ENCODE measurements around the gene AR. TPM values are rescaled to one million over a fixed set of nuclear protein-coding genes. Genes with fewer than 3 reads are reported as not detected.

Gene AR
- total and polyA plus RNA-seq, 2 of the 4 experiments (the other 2 are of a cell fraction): 1.5 to 4.7 TPM

GRCh38 chrX:67538383-67538782 lies 5.4 kb upstream of the AR start:
- H2AFZ ChIP-seq (replicated peaks; ENCODE audit: low read length, poor library complexity): no peak overlapping the region
- ChIA-PET POLR2A (ENCODE audit: unreplicated experiment) (no interaction called here), CTCF (no interaction called here)
- no TSS peak for BruUV-seq (replicated peaks)
- H3K56ac ChIP-seq (ENCODE audit: extremely low read depth, insufficient read depth, low read length): no peak overlapping the region
- intact Hi-C loops (cut with micrococcal nuclease) (no loop called here), dilution Hi-C loops (cut with HindIII; ENCODE audit: low sequenced_read_pairs, unreplicated experiment) (no loop called here), in situ Hi-C loops (cut with MboI; ENCODE audit: low sequenced_read_pairs) (no loop called here)
- H2AK5ac ChIP-seq (ENCODE audit: low read depth, low read length): no peak overlapping the region
- H2BK20ac ChIP-seq (ENCODE audit: low read depth, low read length): no peak overlapping the region
- no peak overlapping the region for H3K27ac ChIP-seq (ENCODE audit: insufficient read depth, low read length)
- H3K4me1 ChIP-seq (ENCODE audit: control insufficient read depth, insufficient read depth, low read length): no peaks in the 10 kb centered on the region
- no peaks in the 10 kb centered on the region for H3K9me1 ChIP-seq (ENCODE audit: insufficient read depth, low read length)
- no peak overlapping the region for H4K8ac ChIP-seq (ENCODE audit: low read depth in 2 of 2, low read length in 2 of 2)
- no peaks in the 10 kb centered on the region for H4K20me1 ChIP-seq (ENCODE audit: insufficient read depth, low read length)
- no peak overlapping the region for H3K18ac ChIP-seq (ENCODE audit: low read depth, low read length)
- H2BK5ac ChIP-seq (ENCODE audit: low read depth, low read length, poor library complexity, severe bottlenecking): no peak overlapping the region
- no peak overlapping the region for H4K91ac ChIP-seq (ENCODE audit: insufficient read depth, low read depth, low read length)
- no peak overlapping the region for H3K4ac ChIP-seq (ENCODE audit: low read depth, low read length)
- H3K27me3 ChIP-seq (ENCODE audit: control insufficient read depth, insufficient read depth, low read length): peaks cover 4% of the 10 kb centered on the region; the same call in 1 of the 2 replicates
- H4K5ac ChIP-seq (ENCODE audit: low read depth, low read length): no peak overlapping the region
- H3K9ac ChIP-seq (ENCODE audit: low read depth, low read length): no peak overlapping the region
- no peak overlapping the region for H2BK120ac ChIP-seq (ENCODE audit: low read depth, low read length)
- no peak overlapping the region for H2BK15ac ChIP-seq (ENCODE audit: low read depth, low read length)
- ATAC-seq (ENCODE audit: low read depth) (no peak), DNase-seq (no peak)
- H3K36me3 ChIP-seq (ENCODE audit: control insufficient read depth, insufficient read depth, low read length): no peaks in the 10 kb centered on the region
- no peak overlapping the region for H3K14ac ChIP-seq (replicated peaks; ENCODE audit: low read depth, low read length)
- TF ChIP-seq MXI1 (IDR thresholded peaks at IDR 0.05; ENCODE audit: borderline replicate concordance, low read depth, low read length): no peak
- TF ChIP-seq USF2 (IDR thresholded peaks at IDR 0.05; ENCODE audit: low read depth, low read length): no peak
- no peak for TF ChIP-seq FOS (IDR thresholded peaks at IDR 0.05; ENCODE audit: low read depth, low read length)
- no peak for TF ChIP-seq CTCF (conservative IDR thresholded peaks at IDR 0.05; ENCODE audit: low read depth, low read length)
- TF ChIP-seq SMC3 (IDR thresholded peaks at IDR 0.05; ENCODE audit: low read depth, low read length): no peak
- TF ChIP-seq CHD1 (IDR thresholded peaks at IDR 0.05; ENCODE audit: low read depth, low read length): no peak
- TF ChIP-seq RAD21 (IDR thresholded peaks at IDR 0.05; ENCODE audit: low read length): no peak
- no peak for TF ChIP-seq NFE2L2 (IDR thresholded peaks at IDR 0.05; ENCODE audit: low read depth, low read length)
- no peak for TF ChIP-seq MAZ (IDR thresholded peaks at IDR 0.05; ENCODE audit: borderline replicate concordance, low read depth, low read length)
- H3K4me3 ChIP-seq (ENCODE audit: insufficient read depth, low read depth, low read length): no peak overlapping the region
- H3K79me1 ChIP-seq (ENCODE audit: low read depth in 1 of 2, low read length in 2 of 2): no peaks in the 10 kb centered on the region
- no peak overlapping the region for H3K4me2 ChIP-seq (ENCODE audit: low read depth, low read length)
- H3K9me3 ChIP-seq (ENCODE audit: control insufficient read depth, insufficient read depth, low read length): 0 out of 2 replicates have a peak, but pooled peaks cover 2% of the 10 kb centered on the region
- no peak overlapping the region for H2AK9ac ChIP-seq (replicated peaks; ENCODE audit: low read depth, low read length, poor library complexity)
- no peak overlapping the region for H3K23ac ChIP-seq (ENCODE audit: low read depth, low read length)

All from IMR-90 (cell line).